Transverse colon (tissue), 4 donors: ENCODE data around the gene CHRM5.

Experiments used
- EP300 ChIP-seq: sonication (generic); formaldehyde crosslinking; IDR thresholded peaks from one replicate; pipeline ENCODE4 v1.6.1; 2017; ENCODE audit warnings: antibody characterized with exemption, low read depth
- POLR2A ChIP-seq: fragments of 450-650 bp; IDR thresholded peaks from one replicate; pipeline ENCODE4 v1.6.1; 2016; ENCODE audit warnings: antibody characterized with exemption, mild to moderate bottlenecking, moderate library complexity
- POLR2AphosphoS5 ChIP-seq, 3 donors: sonication (generic); formaldehyde crosslinking; IDR thresholded peaks; one replicate each; pipeline ENCODE4 v1.6.1; 2016; ENCODE audit warnings: antibody characterized with exemption in 3 of 3
- TF ChIP-seq, protein P1 (sequence below), 5 experiments: fragments of 200-600 bp in 3 of 5; fragments of 450-650 bp in 2 of 5; sonication (generic) in 3 of 5; IDR thresholded peaks; 1 replicate in 2 of 5; 2 replicates in 3 of 5; pipeline ENCODE4 v1.5.1; 2016 to 2017; ENCODE audit warnings: antibody characterized with exemption in 5 of 5, inconsistent platforms in 3 of 5, mild to moderate bottlenecking in 2 of 5, moderate library complexity in 1 of 5

DNA sequence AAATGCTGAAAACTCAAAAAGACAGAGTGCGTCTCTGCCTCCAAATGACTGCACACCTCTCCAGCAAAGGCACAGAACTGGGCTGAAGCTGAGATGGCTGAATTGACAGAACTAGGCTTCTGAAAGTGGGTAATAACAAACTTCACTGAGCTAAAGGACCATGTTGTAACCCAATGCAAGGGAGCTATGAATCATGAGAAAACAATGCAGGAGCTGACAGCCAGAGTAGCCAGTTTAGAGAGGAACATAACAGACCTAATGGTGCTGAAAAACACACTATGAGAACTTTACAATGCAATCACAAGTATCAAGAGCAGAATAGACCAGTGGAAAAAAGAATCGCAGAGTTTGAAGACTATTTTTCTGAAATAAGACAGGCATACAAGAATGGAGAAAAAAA lies 80.8 kb downstream of the CHRM5 start:
- TF ChIP-seq, protein P1, sequence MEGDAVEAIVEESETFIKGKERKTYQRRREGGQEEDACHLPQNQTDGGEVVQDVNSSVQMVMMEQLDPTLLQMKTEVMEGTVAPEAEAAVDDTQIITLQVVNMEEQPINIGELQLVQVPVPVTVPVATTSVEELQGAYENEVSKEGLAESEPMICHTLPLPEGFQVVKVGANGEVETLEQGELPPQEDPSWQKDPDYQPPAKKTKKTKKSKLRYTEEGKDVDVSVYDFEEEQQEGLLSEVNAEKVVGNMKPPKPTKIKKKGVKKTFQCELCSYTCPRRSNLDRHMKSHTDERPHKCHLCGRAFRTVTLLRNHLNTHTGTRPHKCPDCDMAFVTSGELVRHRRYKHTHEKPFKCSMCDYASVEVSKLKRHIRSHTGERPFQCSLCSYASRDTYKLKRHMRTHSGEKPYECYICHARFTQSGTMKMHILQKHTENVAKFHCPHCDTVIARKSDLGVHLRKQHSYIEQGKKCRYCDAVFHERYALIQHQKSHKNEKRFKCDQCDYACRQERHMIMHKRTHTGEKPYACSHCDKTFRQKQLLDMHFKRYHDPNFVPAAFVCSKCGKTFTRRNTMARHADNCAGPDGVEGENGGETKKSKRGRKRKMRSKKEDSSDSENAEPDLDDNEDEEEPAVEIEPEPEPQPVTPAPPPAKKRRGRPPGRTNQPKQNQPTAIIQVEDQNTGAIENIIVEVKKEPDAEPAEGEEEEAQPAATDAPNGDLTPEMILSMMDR (IDR thresholded peaks at IDR 0.05) = no peak
- TF ChIP-seq POLR2A (no peak), POLR2AphosphoS5 (IDR thresholded peaks at IDR 0.05) (no peak), EP300 (no peak)
